ENCODE results near the gene IREB2. TPM values are rescaled to one million over a fixed set of nuclear protein-coding genes. Genes with fewer than 3 reads are reported as not detected.

The IREB2 gene
- polyA plus RNA-seq, 1 of the 3 experiments (the other 2 are of a cell fraction) = 9.5 TPM

DNA sequence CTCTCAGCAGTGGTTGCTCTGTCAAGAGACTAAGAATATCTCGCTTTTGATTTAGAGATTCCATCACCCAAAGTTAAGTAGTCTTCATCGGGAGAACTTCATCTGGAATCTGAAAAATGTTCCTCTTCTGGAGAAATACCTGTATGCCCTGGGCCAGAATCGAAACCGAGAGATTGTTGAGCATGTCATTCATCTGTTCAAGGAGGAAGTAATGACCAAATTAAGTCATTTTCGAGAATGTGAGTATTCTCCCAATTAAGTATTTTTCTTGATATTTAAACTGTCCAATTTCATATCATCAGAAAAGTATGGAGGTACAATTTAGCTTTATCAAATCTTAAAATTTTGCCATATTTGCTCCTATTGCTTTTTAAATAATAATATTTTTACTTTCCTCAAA is 89.3 kb downstream of the IREB2 start:
- CTCF ChIA-PET = interaction anchor here (1.5 kb wide), 1 partner anchor 14 kb away, joined by 3 read pairs; no protein-coding TSS in a partner anchor
- POLR2A ChIA-PET = no interaction called here
- no peak overlapping the region for H3K9ac ChIP-seq
- no peak for DNase-seq
- H2AFZ ChIP-seq (ENCODE audit: low read depth) = no peak overlapping the region
- H3F3A ChIP-seq (replicated peaks; ENCODE audit: insufficient read depth) = no peaks in the 10 kb centered on the region
- no peaks in the 10 kb centered on the region for H3K79me2 ChIP-seq (ENCODE audit: insufficient read depth)
- H3K27me3 ChIP-seq (ENCODE audit: insufficient read depth) = no peaks in the 10 kb centered on the region
- 65% methylated on average over 5 of the region's 5 CpGs for WGBS (ENCODE audit: low lambda C conversion rate)
- no peaks in the 10 kb centered on the region for H3K4me1 ChIP-seq (ENCODE audit: control insufficient read depth in 1 of 2, insufficient read depth in 2 of 2, low read depth in 1 of 2, low read length in 1 of 2)
- H4K20me1 ChIP-seq (ENCODE audit: insufficient read depth) = no peaks in the 10 kb centered on the region
- TF ChIP-seq, protein P1, sequence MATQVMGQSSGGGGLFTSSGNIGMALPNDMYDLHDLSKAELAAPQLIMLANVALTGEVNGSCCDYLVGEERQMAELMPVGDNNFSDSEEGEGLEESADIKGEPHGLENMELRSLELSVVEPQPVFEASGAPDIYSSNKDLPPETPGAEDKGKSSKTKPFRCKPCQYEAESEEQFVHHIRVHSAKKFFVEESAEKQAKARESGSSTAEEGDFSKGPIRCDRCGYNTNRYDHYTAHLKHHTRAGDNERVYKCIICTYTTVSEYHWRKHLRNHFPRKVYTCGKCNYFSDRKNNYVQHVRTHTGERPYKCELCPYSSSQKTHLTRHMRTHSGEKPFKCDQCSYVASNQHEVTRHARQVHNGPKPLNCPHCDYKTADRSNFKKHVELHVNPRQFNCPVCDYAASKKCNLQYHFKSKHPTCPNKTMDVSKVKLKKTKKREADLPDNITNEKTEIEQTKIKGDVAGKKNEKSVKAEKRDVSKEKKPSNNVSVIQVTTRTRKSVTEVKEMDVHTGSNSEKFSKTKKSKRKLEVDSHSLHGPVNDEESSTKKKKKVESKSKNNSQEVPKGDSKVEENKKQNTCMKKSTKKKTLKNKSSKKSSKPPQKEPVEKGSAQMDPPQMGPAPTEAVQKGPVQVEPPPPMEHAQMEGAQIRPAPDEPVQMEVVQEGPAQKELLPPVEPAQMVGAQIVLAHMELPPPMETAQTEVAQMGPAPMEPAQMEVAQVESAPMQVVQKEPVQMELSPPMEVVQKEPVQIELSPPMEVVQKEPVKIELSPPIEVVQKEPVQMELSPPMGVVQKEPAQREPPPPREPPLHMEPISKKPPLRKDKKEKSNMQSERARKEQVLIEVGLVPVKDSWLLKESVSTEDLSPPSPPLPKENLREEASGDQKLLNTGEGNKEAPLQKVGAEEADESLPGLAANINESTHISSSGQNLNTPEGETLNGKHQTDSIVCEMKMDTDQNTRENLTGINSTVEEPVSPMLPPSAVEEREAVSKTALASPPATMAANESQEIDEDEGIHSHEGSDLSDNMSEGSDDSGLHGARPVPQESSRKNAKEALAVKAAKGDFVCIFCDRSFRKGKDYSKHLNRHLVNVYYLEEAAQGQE (IDR thresholded peaks at IDR 0.05; ENCODE audit: low read depth, low read length) = no peak
- TF ChIP-seq MEF2A (IDR thresholded peaks at IDR 0.05; ENCODE audit: borderline replicate concordance, low read depth) (no peak), FOSL2 (IDR thresholded peaks at IDR 0.05; ENCODE audit: borderline replicate concordance, low read depth) (no peak)
- H3K36me3 ChIP-seq (replicated peaks in 1 of 2; ENCODE audit: control insufficient read depth in 1 of 2, insufficient read depth in 2 of 2, low read length in 1 of 2) = no peaks in the 10 kb centered on the region
- H3K9me2 ChIP-seq = no peaks in the 10 kb centered on the region
- H3K9me3 ChIP-seq = no peaks in the 10 kb centered on the region
- H3K4me2 ChIP-seq = no peak overlapping the region
- H3K27ac ChIP-seq (ENCODE audit: low read depth in 2 of 2, low read length in 1 of 2) = no peak overlapping the region
- H3K4me3 ChIP-seq (ENCODE audit: low read depth in 2 of 2, low read length in 1 of 2) = no peak overlapping the region

DNA sequence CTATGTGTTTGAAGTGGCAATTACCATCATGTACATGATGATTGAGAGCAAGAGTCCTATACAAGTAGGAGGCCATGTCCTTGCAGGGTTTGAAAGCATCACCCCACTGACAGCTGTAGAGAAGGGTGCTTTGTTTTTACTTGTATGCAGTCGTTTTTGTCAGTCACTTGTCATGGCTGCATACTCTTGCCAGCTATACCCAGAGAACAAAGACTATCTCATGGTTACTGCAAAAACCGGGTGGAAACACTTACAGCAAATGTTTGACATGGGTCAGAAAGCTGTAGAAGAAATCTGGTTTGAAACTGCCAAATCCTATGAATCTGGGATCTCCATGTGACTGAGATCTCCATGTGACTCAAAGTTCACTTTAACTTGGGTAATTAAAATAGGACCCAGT is 95.3 kb downstream of the IREB2 start:
- DNase-seq = no peak
- no peaks in the 10 kb centered on the region for H3K9me2 ChIP-seq
- TF ChIP-seq, protein P1 (IDR thresholded peaks at IDR 0.05; ENCODE audit: low read depth, low read length) = no peak
- TF ChIP-seq RFX5 (IDR thresholded peaks at IDR 0.05; ENCODE audit: low read length) = no peak
- TF ChIP-seq MXI1 (IDR thresholded peaks at IDR 0.05; ENCODE audit: low read depth, low read length) = no peak
- no peak for TF ChIP-seq TAF1 (IDR thresholded peaks at IDR 0.05; ENCODE audit: borderline replicate concordance, low read depth, low read length)
- no peak for TF ChIP-seq FOSL2 (IDR thresholded peaks at IDR 0.05; ENCODE audit: borderline replicate concordance, low read depth)
- no peak for TF ChIP-seq NFIC (IDR thresholded peaks at IDR 0.05; ENCODE audit: borderline replicate concordance)
- TF ChIP-seq MEF2A (IDR thresholded peaks at IDR 0.05; ENCODE audit: borderline replicate concordance, low read depth) = no peak
- no peak for TF ChIP-seq TCF12 (IDR thresholded peaks at IDR 0.05)
- H3K9me3 ChIP-seq = no peaks in the 10 kb centered on the region
- H4K20me1 ChIP-seq (ENCODE audit: insufficient read depth) = no peaks in the 10 kb centered on the region
- H3K27me3 ChIP-seq (ENCODE audit: insufficient read depth) = no peaks in the 10 kb centered on the region
- 39% methylated on average over 2 of the region's 2 CpGs for WGBS (ENCODE audit: low lambda C conversion rate)
- H3F3A ChIP-seq (replicated peaks; ENCODE audit: insufficient read depth) = no peaks in the 10 kb centered on the region
- no peak overlapping the region for H3K9ac ChIP-seq
- no peak overlapping the region for H3K4me3 ChIP-seq (ENCODE audit: low read depth in 2 of 2, low read length in 1 of 2)
- H3K4me2 ChIP-seq = no peak overlapping the region
- H3K36me3 ChIP-seq (replicated peaks in 1 of 2; ENCODE audit: control insufficient read depth in 1 of 2, insufficient read depth in 2 of 2, low read length in 1 of 2) = no peaks in the 10 kb centered on the region
- POLR2A ChIA-PET = no interaction called here
- no peak overlapping the region for H3K27ac ChIP-seq (ENCODE audit: low read depth in 2 of 2, low read length in 1 of 2)
- no peaks in the 10 kb centered on the region for H3K79me2 ChIP-seq (ENCODE audit: insufficient read depth)
- H3K4me1 ChIP-seq (ENCODE audit: control insufficient read depth in 1 of 2, insufficient read depth in 2 of 2, low read depth in 1 of 2, low read length in 1 of 2) = peaks cover 0 to 2% of the 10 kb centered on the region in 2 experiments; a peak in 1 of 4 replicates
- H2AFZ ChIP-seq (ENCODE audit: low read depth) = no peak overlapping the region
- CTCF ChIA-PET = no interaction called here

All from SK-N-SH (cell line).